Bronchial epithelial cell (primary cell): ENCODE measurements around the gene GIT2. TPM values are rescaled to one million over a fixed set of nuclear protein-coding genes. Genes with fewer than 3 reads are reported as not detected.

Experiments used
- DNase-seq: peaks from one replicate; pipeline ENCODE4 v3.0.0-alpha.2; 2010; ENCODE audit warnings: low read depth
- FAIRE-seq: peaks from 2 replicates; lab custom pipeline; 2011; peaks lifted over from hg19 to GRCh38; lab: Jason Lieb, UNC
- H3K27me3 ChIP-seq: 2 replicates; pipeline ENCODE4 v1.5.1; 2011; ENCODE audit warnings: low read length; ENCODE audit not compliant: control insufficient read depth, insufficient read depth
- H3K36me3 ChIP-seq: 2 replicates; pipeline ENCODE4 v1.5.1; 2011; ENCODE audit warnings: low read length; ENCODE audit not compliant: control insufficient read depth, insufficient read depth
- H3K4me3 ChIP-seq: 2 replicates; pipeline ENCODE4 v1.5.1; 2011; ENCODE audit warnings: mild to moderate bottlenecking, low read depth, low read length, control low read depth
- CTCF ChIP-seq: IDR thresholded peaks from 2 replicates; pipeline ENCODE4 v1.5.1; 2011; ENCODE audit warnings: mild to moderate bottlenecking, moderate library complexity, low read length, control low read depth, inconsistent platforms; ENCODE audit not compliant: insufficient read depth, severe bottlenecking
- total RNA-seq: library from RNA; depleted of rRNA; stranded (reverse); fragments of >200 nt; gene quantifications from 2 replicates; pipeline ENCODE4 v1.2.1, GENCODE V29; 2014

The GIT2 gene
- total RNA-seq, 1 donor from 2014 or later = 22.4 TPM

GRCh38 chr12:109938947-109939346, 57.2 kb downstream of the GIT2 start:
- peaks cover 12% of the 10 kb centered on the region for H3K36me3 ChIP-seq
- no peak overlapping the region for H3K4me3 ChIP-seq
- DNase-seq = no peak
- H3K27me3 ChIP-seq = no peaks in the 10 kb centered on the region
- TF ChIP-seq CTCF = no peak
- no peak for FAIRE-seq

GRCh38 chr12:109937371-109937770, 58.8 kb downstream of the GIT2 start:
- H3K27me3 ChIP-seq = no peaks in the 10 kb centered on the region
- no peak for FAIRE-seq

GRCh38 chr12:109934026-109934425, 62.1 kb downstream of the GIT2 start:
- Histone ChIP-seq H3K4me3 (no peak overlapping the region), H3K36me3 (peaks cover 19% of the 10 kb centered on the region), H3K27me3 (no peaks in the 10 kb centered on the region)
- no peak for FAIRE-seq
- DNase-seq = no peak
- no peak for TF ChIP-seq CTCF

More at GRCh38 chr12:109937371-109937770, 58.8 kb downstream of the GIT2 start:
- no peak for TF ChIP-seq CTCF
- Histone ChIP-seq H3K36me3 (peaks cover 14% of the 10 kb centered on the region), H3K4me3 (no peak overlapping the region)
- no peak for DNase-seq

- no peak for FAIRE-seq
- Histone ChIP-seq H3K36me3 (peaks cover 11% of the 10 kb centered on the region), H3K4me3 (no peak overlapping the region), H3K27me3 (no peaks in the 10 kb centered on the region)
- TF ChIP-seq CTCF = no peak
- no peak for DNase-seq
These were observed 63.2 kb downstream of the GIT2 start for GRCh38 chr12:109932878-109933503.

GRCh38 chr12:109931143-109931542, 65.0 kb downstream of the GIT2 start:
- H3K27me3 ChIP-seq = no peaks in the 10 kb centered on the region
- H3K36me3 ChIP-seq = peaks cover 8% of the 10 kb centered on the region
- TF ChIP-seq CTCF = no peak
- DNase-seq = no peak
- H3K4me3 ChIP-seq = no peak overlapping the region
- no peak for FAIRE-seq
